ENCODE data around the gene PDE10A. TPM values are rescaled to one million over a fixed set of nuclear protein-coding genes. Genes with fewer than 3 reads are reported as not detected.
"Not testable (repeated sequence)": the region's sequence is repeated elsewhere in the genome, so short reads cannot be mapped to it uniquely, and the experiment has no call there.

Gene PDE10A
- total and polyA plus RNA-seq, 5 donors from 2014 or later = not detected

- Mint-ChIP-seq H3K9me3 (peaks cover 0 to 8% (median 0%) of the 10 kb centered on the region in 7 donors), H3K4me1 (no peaks in the 10 kb centered on the region), H3K4me3 (no peak overlapping the region), H3K27me3 (no peaks in the 10 kb centered on the region), H3K36me3 (no peaks in the 10 kb centered on the region), H3K27ac (no peak overlapping the region)
- H3K4me1 ChIP-seq (ENCODE audit: control insufficient read depth, insufficient read depth, low read length, poor library complexity, severe bottlenecking) = no peaks in the 10 kb centered on the region
- H3K4me3 ChIP-seq (ENCODE audit: low read depth, low read length) = no peak overlapping the region
- no peak overlapping the region for H3K27ac ChIP-seq (ENCODE audit: insufficient read depth, low read length, poor library complexity, severe bottlenecking)
- no peak for ATAC-seq (ENCODE audit: low read depth in 2 of 2)
- H3K27me3 ChIP-seq (ENCODE audit: control insufficient read depth, insufficient read depth, low read length) = no peaks in the 10 kb centered on the region
- no peak for DNase-seq
- no peaks in the 10 kb centered on the region for H3K36me3 ChIP-seq (ENCODE audit: control insufficient read depth, insufficient read depth, low read length)
- no peaks in the 10 kb centered on the region for H3K9me3 ChIP-seq (ENCODE audit: control insufficient read depth in 2 of 2, low read length in 2 of 2)
Observed at GRCh38 chr6:165566088-165566828, 96.8 kb downstream of the PDE10A start.

DNA sequence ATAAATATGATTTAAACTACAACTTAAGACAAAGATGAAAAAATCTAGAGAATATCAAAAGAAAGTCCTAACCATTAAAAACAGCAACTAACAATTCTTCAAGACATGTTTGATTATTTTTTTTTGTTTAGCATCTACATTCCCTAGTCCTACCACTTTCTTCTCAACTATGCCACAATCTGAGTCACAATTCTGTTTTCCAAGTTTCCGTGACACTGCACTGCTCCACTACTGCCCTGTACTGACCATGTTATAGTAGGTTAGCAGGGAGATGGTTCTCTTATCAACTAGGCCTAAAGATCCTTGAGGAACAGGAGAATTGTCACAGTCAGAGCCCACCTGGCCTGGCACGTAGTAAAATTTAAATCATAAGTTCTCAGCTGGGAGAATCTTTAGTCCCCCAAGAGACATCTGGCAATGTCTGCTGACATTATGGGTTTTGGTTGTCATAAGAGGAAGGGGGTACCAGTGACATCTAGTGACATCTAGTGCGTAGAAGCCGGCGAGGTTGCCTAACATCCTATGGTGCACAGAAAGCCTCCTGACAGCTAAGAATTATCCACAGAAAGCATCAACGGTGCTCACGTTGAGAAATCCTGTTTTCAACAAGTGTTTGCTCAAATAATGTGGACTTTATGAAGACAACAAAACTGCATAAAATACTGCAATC is 100.5 kb downstream of the PDE10A start:
- Mint-ChIP-seq H3K4me1 (no peaks in the 10 kb centered on the region), H3K9me3 (peaks cover 0 to 22% (median 2%) of the 10 kb centered on the region in 7 donors), H3K27ac (no peak overlapping the region), H3K36me3 (no peaks in the 10 kb centered on the region), H3K4me3 (no peak overlapping the region), H3K27me3 (no peaks in the 10 kb centered on the region)
- Histone ChIP-seq H3K36me3 (ENCODE audit: control insufficient read depth, insufficient read depth, low read length) (no peaks in the 10 kb centered on the region), H3K9me3 (ENCODE audit: control insufficient read depth in 2 of 2, low read length in 2 of 2) (peaks cover 0 to 5% of the 10 kb centered on the region in 2 experiments), H3K27me3 (ENCODE audit: control insufficient read depth, insufficient read depth, low read length) (no peaks in the 10 kb centered on the region), H3K27ac (ENCODE audit: insufficient read depth, low read length, poor library complexity, severe bottlenecking) (no peak overlapping the region), H3K4me3 (ENCODE audit: low read depth, low read length) (no peak overlapping the region), H3K4me1 (ENCODE audit: control insufficient read depth, insufficient read depth, low read length, poor library complexity, severe bottlenecking) (no peaks in the 10 kb centered on the region)
- no peak for DNase-seq
- ATAC-seq (ENCODE audit: low read depth in 2 of 2) = no peak

GRCh38 chr6:165559632-165560031 is 103.4 kb downstream of the PDE10A start:
- Histone ChIP-seq H3K27me3 (ENCODE audit: control insufficient read depth, insufficient read depth, low read length) (no peaks in the 10 kb centered on the region), H3K4me1 (ENCODE audit: control insufficient read depth, insufficient read depth, low read length, poor library complexity, severe bottlenecking) (no peaks in the 10 kb centered on the region), H3K9me3 (ENCODE audit: control insufficient read depth in 2 of 2, low read length in 2 of 2) (peaks cover 0 to 5% of the 10 kb centered on the region in 2 experiments), H3K4me3 (ENCODE audit: low read depth, low read length) (no peak overlapping the region), H3K27ac (ENCODE audit: insufficient read depth, low read length, poor library complexity, severe bottlenecking) (no peak overlapping the region), H3K36me3 (ENCODE audit: control insufficient read depth, insufficient read depth, low read length) (no peaks in the 10 kb centered on the region)
- no peaks in the 10 kb centered on the region for H3K36me3 Mint-ChIP-seq
- ATAC-seq (ENCODE audit: low read depth in 2 of 2) = no peak
- H3K27me3 Mint-ChIP-seq = no peaks in the 10 kb centered on the region
- no peak for DNase-seq
- no peak overlapping the region for H3K27ac Mint-ChIP-seq
- no peak overlapping the region for H3K4me3 Mint-ChIP-seq
- peaks cover 0 to 22% (median 4%) of the 10 kb centered on the region in 7 donors for H3K9me3 Mint-ChIP-seq
- H3K4me1 Mint-ChIP-seq = no peaks in the 10 kb centered on the region

DNA sequence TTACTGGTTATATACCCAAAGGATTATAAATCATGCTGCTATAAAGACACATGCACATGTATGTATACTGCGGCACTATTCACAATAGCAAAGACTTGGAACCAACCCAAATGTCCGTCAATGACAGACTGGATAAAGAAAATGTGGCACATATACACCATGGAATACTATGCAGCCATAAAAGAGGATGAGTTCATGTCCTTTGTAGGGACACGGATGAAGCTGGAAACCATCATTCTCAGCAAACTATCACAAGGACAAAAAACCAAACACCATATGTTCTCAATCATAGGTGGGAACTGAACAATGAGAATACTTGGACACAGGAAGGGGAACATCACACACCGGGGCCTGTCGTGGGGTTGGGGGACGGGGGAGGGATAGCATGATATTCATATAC is 104.9 kb downstream of the PDE10A start:
- DNase-seq; ATAC-seq (ENCODE audit: low read depth in 2 of 2); H3K36me3 ChIP-seq (ENCODE audit: control insufficient read depth, insufficient read depth, low read length); H3K27me3 Mint-ChIP-seq; H3K36me3 Mint-ChIP-seq; H3K9me3 ChIP-seq (ENCODE audit: control insufficient read depth in 2 of 2, low read length in 2 of 2); H3K4me1 Mint-ChIP-seq; H3K4me3 ChIP-seq (ENCODE audit: low read depth, low read length); H3K27ac Mint-ChIP-seq; H3K27ac ChIP-seq (ENCODE audit: insufficient read depth, low read length, poor library complexity, severe bottlenecking); H3K27me3 ChIP-seq (ENCODE audit: control insufficient read depth, insufficient read depth, low read length); H3K4me1 ChIP-seq (ENCODE audit: control insufficient read depth, insufficient read depth, low read length, poor library complexity, severe bottlenecking); H3K4me3 Mint-ChIP-seq: not testable (repeated sequence)
- peaks cover 0 to 26% (median 4%) of the 10 kb centered on the region in 7 donors for H3K9me3 Mint-ChIP-seq

DNA sequence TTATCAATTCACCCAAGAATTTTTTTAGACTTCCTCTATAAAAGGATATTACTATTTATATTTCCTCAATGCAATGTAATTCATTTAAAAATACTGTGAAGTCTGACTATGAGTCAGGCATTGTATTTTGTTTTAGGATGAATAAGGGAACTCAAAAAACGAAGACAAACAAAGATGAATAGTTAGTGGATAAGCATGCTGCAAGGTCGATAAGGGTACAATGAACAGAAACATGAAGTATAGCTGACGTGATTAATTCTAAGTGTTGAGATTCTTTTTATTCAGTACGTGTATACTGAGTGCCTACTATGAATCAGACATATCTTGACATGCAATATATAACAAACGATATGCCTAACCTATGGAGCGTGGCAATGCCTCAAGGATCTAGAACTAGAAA is 105.4 kb downstream of the PDE10A start:
- no peak for DNase-seq
- Mint-ChIP-seq H3K9me3 (peaks cover 0 to 26% (median 4%) of the 10 kb centered on the region in 7 donors), H3K27me3 (no peaks in the 10 kb centered on the region), H3K4me1 (no peaks in the 10 kb centered on the region), H3K4me3 (no peak overlapping the region), H3K27ac (no peak overlapping the region), H3K36me3 (no peaks in the 10 kb centered on the region)
- Histone ChIP-seq H3K4me1 (ENCODE audit: control insufficient read depth, insufficient read depth, low read length, poor library complexity, severe bottlenecking) (no peaks in the 10 kb centered on the region), H3K27me3 (ENCODE audit: control insufficient read depth, insufficient read depth, low read length) (no peaks in the 10 kb centered on the region), H3K4me3 (ENCODE audit: low read depth, low read length) (no peak overlapping the region), H3K27ac (ENCODE audit: insufficient read depth, low read length, poor library complexity, severe bottlenecking) (no peak overlapping the region), H3K36me3 (ENCODE audit: control insufficient read depth, insufficient read depth, low read length) (no peaks in the 10 kb centered on the region), H3K9me3 (ENCODE audit: control insufficient read depth in 2 of 2, low read length in 2 of 2) (peaks cover 0 to 5% of the 10 kb centered on the region in 2 experiments)
- no peak for ATAC-seq (ENCODE audit: low read depth in 2 of 2)

DNA sequence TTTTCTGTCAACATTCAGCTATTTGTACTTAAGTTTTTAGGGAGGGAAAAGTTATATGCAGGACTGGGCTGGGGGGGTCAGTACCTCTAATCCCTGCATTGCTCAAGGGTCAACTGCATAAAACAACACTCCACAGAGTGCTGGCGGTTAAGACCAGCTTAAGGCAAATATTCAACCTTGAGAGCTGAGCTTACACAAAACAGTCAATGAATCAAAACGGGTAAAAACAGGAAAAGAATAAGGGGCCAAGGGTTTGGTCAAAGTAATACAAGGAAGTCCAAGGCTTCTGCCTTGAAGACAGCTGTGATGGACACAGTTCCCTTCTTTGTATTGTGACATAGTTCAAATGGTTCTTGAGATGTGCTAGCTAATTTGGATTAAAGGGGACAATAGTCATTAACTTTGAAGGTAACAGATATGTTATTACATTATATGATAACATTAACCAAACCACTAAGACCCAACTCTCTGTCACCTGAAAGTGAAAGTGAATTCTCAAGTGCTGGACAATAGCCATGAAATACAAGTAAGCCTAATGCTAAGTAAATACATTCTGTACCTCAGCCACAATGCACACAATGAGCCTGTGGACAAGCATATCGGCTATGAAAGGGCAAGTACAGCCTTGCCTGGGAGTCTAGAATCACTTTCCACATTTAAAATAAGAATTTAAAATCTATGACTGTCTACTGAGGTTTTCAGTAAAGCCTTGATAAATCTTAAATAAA is 106.8 kb downstream of the PDE10A start:
- H3K4me3 Mint-ChIP-seq = no peak overlapping the region
- no peak for DNase-seq
- no peak overlapping the region for H3K27ac ChIP-seq (ENCODE audit: insufficient read depth, low read length, poor library complexity, severe bottlenecking)
- no peak overlapping the region for H3K27ac Mint-ChIP-seq
- H3K4me1 Mint-ChIP-seq = no peaks in the 10 kb centered on the region
- no peaks in the 10 kb centered on the region for H3K27me3 Mint-ChIP-seq
- H3K27me3 ChIP-seq (ENCODE audit: control insufficient read depth, insufficient read depth, low read length) = no peaks in the 10 kb centered on the region
- no peaks in the 10 kb centered on the region for H3K36me3 Mint-ChIP-seq
- no peak for ATAC-seq (ENCODE audit: low read depth in 2 of 2)
- H3K9me3 ChIP-seq (ENCODE audit: control insufficient read depth in 2 of 2, low read length in 2 of 2) = peaks cover 0 to 5% of the 10 kb centered on the region in 2 experiments
- no peaks in the 10 kb centered on the region for H3K4me1 ChIP-seq (ENCODE audit: control insufficient read depth, insufficient read depth, low read length, poor library complexity, severe bottlenecking)
- H3K4me3 ChIP-seq (ENCODE audit: low read depth, low read length) = no peak overlapping the region
- H3K36me3 ChIP-seq (ENCODE audit: control insufficient read depth, insufficient read depth, low read length) = no peaks in the 10 kb centered on the region
- peaks cover 0 to 26% (median 4%) of the 10 kb centered on the region in 7 donors for H3K9me3 Mint-ChIP-seq

- not testable (repeated sequence) for H3K4me1 Mint-ChIP-seq
Observed at GRCh38 chr6:165554644-165555043, 108.4 kb downstream of the PDE10A start.

More at GRCh38 chr6:165554644-165555043, 108.4 kb downstream of the PDE10A start:
- not testable (repeated sequence) for H3K9me3 ChIP-seq (ENCODE audit: control insufficient read depth in 2 of 2, low read length in 2 of 2); H3K4me1 ChIP-seq (ENCODE audit: control insufficient read depth, insufficient read depth, low read length, poor library complexity, severe bottlenecking); H3K27ac ChIP-seq (ENCODE audit: insufficient read depth, low read length, poor library complexity, severe bottlenecking); H3K27me3 Mint-ChIP-seq; H3K36me3 Mint-ChIP-seq; H3K27me3 ChIP-seq (ENCODE audit: control insufficient read depth, insufficient read depth, low read length); H3K4me3 Mint-ChIP-seq; H3K27ac Mint-ChIP-seq; ATAC-seq (ENCODE audit: low read depth in 2 of 2); H3K4me3 ChIP-seq (ENCODE audit: low read depth, low read length); DNase-seq; H3K36me3 ChIP-seq (ENCODE audit: control insufficient read depth, insufficient read depth, low read length)
- H3K9me3 Mint-ChIP-seq = peaks cover 0 to 19% (median 4%) of the 10 kb centered on the region in 7 donors

Data from CD4-positive, CD25-positive, alpha-beta regulatory T cell (primary cell).